ENCODE measurements around the gene PGBD5. TPM values are rescaled to one million over a fixed set of nuclear protein-coding genes. Genes with fewer than 3 reads are reported as not detected.

The PGBD5 gene
- total RNA-seq, 6 experiments from 2014 or later: 0.05 TPM; not detected in 5

DNA sequence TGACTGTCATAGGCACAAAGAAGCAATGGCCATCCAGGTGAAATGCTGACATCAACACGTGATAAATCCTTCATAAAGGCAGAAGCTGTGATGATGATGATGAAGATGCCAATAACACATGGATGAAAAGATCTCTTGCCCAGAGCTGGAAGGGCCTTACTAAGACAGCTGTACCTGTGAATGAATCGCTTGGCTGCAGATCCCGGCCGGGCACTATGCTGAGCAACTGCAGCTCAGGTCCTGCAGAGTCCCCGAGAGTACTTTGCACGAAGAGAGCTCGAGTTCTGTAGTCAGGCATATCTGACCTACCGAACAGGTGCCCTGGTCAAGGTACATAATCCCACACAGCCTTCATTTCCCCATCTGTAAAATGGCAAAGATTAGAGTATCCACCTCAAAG, 48.8 kb downstream of the PGBD5 start:
- peaks cover 4% of the 10 kb centered on the region for H3K27me3 Mint-ChIP-seq (ENCODE audit: insufficient read depth)
- H3K36me3 Mint-ChIP-seq (ENCODE audit: low read depth): peaks cover 9% of the 10 kb centered on the region; the same call in 1 of the 2 replicates
- H3K9me3 Mint-ChIP-seq: peaks cover 34% of the 10 kb centered on the region
- no peak overlapping the region for H3K27ac Mint-ChIP-seq
- no peak overlapping the region for H3K4me3 Mint-ChIP-seq
- no peaks in the 10 kb centered on the region for H3K4me1 Mint-ChIP-seq (ENCODE audit: low read depth)
- DNase-seq: no peak
- TF ChIP-seq, protein P1, sequence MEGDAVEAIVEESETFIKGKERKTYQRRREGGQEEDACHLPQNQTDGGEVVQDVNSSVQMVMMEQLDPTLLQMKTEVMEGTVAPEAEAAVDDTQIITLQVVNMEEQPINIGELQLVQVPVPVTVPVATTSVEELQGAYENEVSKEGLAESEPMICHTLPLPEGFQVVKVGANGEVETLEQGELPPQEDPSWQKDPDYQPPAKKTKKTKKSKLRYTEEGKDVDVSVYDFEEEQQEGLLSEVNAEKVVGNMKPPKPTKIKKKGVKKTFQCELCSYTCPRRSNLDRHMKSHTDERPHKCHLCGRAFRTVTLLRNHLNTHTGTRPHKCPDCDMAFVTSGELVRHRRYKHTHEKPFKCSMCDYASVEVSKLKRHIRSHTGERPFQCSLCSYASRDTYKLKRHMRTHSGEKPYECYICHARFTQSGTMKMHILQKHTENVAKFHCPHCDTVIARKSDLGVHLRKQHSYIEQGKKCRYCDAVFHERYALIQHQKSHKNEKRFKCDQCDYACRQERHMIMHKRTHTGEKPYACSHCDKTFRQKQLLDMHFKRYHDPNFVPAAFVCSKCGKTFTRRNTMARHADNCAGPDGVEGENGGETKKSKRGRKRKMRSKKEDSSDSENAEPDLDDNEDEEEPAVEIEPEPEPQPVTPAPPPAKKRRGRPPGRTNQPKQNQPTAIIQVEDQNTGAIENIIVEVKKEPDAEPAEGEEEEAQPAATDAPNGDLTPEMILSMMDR (IDR thresholded peaks at IDR 0.05): no peak

DNA sequence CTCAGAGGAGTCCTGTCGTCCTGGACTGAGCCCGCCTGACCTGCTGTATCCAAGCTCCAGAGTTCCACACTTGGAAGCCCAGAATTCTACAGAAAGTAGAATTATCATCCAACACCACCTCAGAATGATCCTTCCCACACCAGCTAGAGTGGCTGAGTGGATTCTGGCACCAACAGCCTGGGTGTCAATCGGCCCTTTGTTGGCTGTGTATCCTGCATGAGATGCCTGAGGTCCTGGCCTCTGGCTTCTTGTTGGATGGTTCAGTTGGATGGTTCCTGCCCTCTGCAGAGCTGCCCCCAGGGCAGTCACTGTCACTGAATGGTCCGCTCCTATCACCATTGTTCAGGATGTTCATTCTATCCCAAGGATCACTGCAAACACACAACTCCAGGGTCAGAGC, 49.8 kb downstream of the PGBD5 start:
- TF ChIP-seq, protein P1 (IDR thresholded peaks at IDR 0.05): no peak
- no peaks in the 10 kb centered on the region for H3K4me1 Mint-ChIP-seq (ENCODE audit: low read depth)
- H3K4me3 Mint-ChIP-seq: no peak overlapping the region
- peaks cover 4% of the 10 kb centered on the region for H3K27me3 Mint-ChIP-seq (ENCODE audit: insufficient read depth)
- no peak for DNase-seq
- H3K36me3 Mint-ChIP-seq (ENCODE audit: low read depth): peaks cover 9% of the 10 kb centered on the region; the same call in 1 of the 2 replicates
- H3K27ac Mint-ChIP-seq: no peak overlapping the region
- H3K9me3 Mint-ChIP-seq: peaks cover 27% of the 10 kb centered on the region

DNA sequence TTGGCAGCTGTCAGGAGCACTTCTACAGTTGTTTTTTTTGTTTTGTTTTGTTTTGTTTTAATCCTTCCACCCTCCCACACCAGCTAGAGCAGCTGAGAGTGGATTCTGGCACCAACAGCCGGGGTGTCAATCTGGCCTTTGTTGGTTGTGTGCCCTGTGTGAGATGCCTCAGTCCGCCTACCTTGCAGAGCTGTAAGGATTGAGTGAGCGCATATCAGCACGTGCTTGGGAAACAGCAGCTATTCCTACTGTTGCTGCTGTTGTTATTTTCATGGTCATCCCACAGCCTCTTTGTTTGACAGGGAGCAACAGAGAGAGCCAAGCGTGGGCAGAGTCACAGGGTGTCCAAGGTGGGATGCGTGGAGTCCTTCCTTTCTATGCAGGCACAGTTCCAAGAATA, 50.4 kb downstream of the PGBD5 start:
- peaks cover 9% of the 10 kb centered on the region; the same call in 1 of the 2 replicates for H3K36me3 Mint-ChIP-seq (ENCODE audit: low read depth)
- H3K4me1 Mint-ChIP-seq (ENCODE audit: low read depth): no peaks in the 10 kb centered on the region
- H3K27ac Mint-ChIP-seq: no peak overlapping the region
- DNase-seq: no peak
- H3K27me3 Mint-ChIP-seq (ENCODE audit: insufficient read depth): peaks cover 4% of the 10 kb centered on the region
- TF ChIP-seq, protein P1 (IDR thresholded peaks at IDR 0.05): no peak
- peaks cover 27% of the 10 kb centered on the region for H3K9me3 Mint-ChIP-seq
- H3K4me3 Mint-ChIP-seq: no peak overlapping the region

DNA sequence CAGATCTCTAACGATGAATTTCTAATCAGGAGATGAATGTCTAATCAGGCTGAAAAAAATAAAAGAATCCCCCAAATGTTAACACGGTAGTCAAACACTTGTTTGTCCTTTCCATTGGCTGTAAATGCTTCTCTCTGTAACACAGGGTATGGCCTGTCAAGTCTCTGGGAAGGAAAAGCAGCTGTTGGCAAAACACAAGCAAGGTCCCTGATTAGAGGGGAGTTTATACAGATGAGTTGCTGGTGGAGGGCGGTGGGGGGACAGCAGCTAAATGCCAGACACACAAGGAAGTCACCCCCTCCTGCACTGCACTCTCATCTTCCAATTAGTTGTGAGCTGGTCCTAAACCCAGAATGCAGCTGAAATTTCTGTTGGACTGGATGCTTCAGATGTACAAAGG, 51.0 kb downstream of the PGBD5 start:
- H3K9me3 Mint-ChIP-seq: peaks cover 27% of the 10 kb centered on the region
- H3K27ac Mint-ChIP-seq: no peak overlapping the region
- peaks cover 4% of the 10 kb centered on the region for H3K27me3 Mint-ChIP-seq (ENCODE audit: insufficient read depth)
- no peaks in the 10 kb centered on the region for H3K4me1 Mint-ChIP-seq (ENCODE audit: low read depth)
- TF ChIP-seq, protein P1 (IDR thresholded peaks at IDR 0.05): no peak
- peaks cover 9% of the 10 kb centered on the region; the same call in 1 of the 2 replicates for H3K36me3 Mint-ChIP-seq (ENCODE audit: low read depth)
- no peak for DNase-seq
- no peak overlapping the region for H3K4me3 Mint-ChIP-seq

DNA sequence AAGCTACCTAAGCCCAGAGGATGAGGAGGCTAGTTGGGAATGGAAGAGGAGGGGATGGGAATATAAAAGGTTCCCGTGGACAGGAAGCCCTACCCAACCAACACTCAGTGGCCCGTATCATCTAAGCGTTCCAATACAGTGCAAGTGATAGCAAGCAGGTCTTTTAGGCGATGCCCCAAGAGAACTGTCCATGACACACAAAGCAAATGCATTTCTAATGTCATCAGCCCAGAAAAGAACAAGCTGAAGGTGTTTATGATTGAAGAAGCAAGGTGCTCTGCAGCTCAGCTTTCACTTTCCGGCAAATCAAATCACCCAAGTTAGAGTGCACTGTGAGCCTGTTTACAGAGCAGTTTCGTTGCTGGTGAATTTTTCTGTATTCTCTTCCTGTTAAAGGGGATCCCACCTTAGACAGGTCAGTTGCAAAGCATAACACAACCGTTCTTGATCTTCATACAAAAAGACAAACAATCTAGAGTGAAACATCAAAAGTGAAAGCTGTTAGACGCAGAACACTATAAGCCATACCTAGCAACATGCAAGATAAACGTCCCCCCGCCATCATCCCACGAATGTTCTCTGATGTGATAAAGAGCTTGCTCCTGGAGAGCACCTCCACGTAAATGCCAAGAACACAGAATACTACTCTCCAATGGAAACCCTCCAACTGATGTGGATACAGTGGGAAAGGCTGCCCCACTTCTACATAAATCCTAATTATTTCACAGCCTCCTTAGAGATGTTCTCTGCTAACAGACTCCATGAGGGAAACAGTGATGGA, 54.0 kb downstream of the PGBD5 start:
- no peak for DNase-seq
- Mint-ChIP-seq H3K27ac (no peak overlapping the region), H3K4me3 (no peak overlapping the region), H3K4me1 (ENCODE audit: low read depth) (peaks cover 6% of the 10 kb centered on the region; the same call in 1 of the 2 replicates), H3K36me3 (ENCODE audit: low read depth) (no peaks in the 10 kb centered on the region), H3K9me3 (peaks cover 23% of the 10 kb centered on the region), H3K27me3 (ENCODE audit: insufficient read depth) (peaks cover 4% of the 10 kb centered on the region)
- TF ChIP-seq, protein P1 (IDR thresholded peaks at IDR 0.05): no peak
